Neural progenitor cell (in vitro differentiated cells): Measurements from ENCODE around the gene P4HA2.

Experiments
- CTCF ChIP-seq: fragments of 200-600 bp; sonication (generic); IDR thresholded peaks from 2 replicates; pipeline ENCODE4 v1.5.1; 2017; ENCODE audit warnings: antibody characterized with exemption, mild to moderate bottlenecking
- EZH2 ChIP-seq: fragments of 200-600 bp; sonication (generic); IDR thresholded peaks from 2 replicates; pipeline ENCODE4 v1.6.1; 2017; ENCODE audit warnings: antibody characterized with exemption, mild to moderate bottlenecking, moderate library complexity

DNA sequence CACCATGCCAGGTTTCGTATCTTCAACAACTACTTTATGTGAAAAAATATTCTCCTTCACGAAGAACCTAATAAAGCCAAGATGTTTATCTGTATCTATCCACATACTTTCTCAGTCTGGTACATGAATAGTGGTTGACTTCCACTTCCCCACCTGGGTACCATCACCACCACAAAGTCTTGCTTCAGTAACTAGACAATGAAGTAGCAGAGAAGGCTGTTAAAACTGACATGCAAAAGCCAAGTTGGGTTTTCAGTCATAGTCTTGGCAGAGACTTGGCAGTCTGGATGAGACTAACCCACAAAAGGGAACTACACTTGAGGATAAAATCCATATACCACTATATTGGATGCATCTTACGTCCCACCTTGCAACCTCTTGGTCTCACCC is 5.0 kb downstream of the P4HA2 start:
- no peak for TF ChIP-seq CTCF
- no peak for TF ChIP-seq EZH2
